ENCODE data around the gene OSER1. TPM values are rescaled to one million over a fixed set of nuclear protein-coding genes. Genes with fewer than 3 reads are reported as not detected.

The OSER1 gene
- total RNA-seq, 1 experiment from 2014 or later, result 50.5 TPM

- Histone ChIP-seq H3K9me3 (ENCODE audit: low read depth, low read length, poor library complexity, severe bottlenecking) (no peaks in the 10 kb centered on the region), H3K27me3 (replicated peaks; ENCODE audit: insufficient read depth, low read depth, low read length, poor library complexity) (no peaks in the 10 kb centered on the region), H3K36me3 (ENCODE audit: insufficient read depth, low read length, poor library complexity, severe bottlenecking) (no peaks in the 10 kb centered on the region), H3K4me1 (ENCODE audit: insufficient read depth, low read length, poor library complexity, severe bottlenecking) (no peaks in the 10 kb centered on the region), H3K4me3 (ENCODE audit: low read depth, low read length, poor library complexity, severe bottlenecking) (no peak overlapping the region), H3K27ac (ENCODE audit: low read depth, low read length, poor library complexity, severe bottlenecking) (no peak overlapping the region)
- intact Hi-C loops (cut with micrococcal nuclease; ENCODE audit: unreplicated experiment), result no loop called here
- ChIA-PET POLR2A (ENCODE audit: low non-redundant PET) (interaction anchor here (0.8 kb wide), 1 partner anchor 13 kb away, joined by 3 read pairs; no protein-coding TSS in a partner anchor), CTCF (interaction anchor here (1.4 kb wide), 1 partner anchor 61 kb away, joined by 3 read pairs; no protein-coding TSS in a partner anchor)
- no TSS peak for BruUV-seq (replicated peaks)
- DNase-seq (ENCODE audit: low spot score), result no peak
- no peak for TF ChIP-seq CTCF (conservative IDR thresholded peaks at IDR 0.05; ENCODE audit: low read depth, low read length)
- no peak for TF ChIP-seq EZH2 (IDR thresholded peaks at IDR 0.05; ENCODE audit: borderline replicate concordance, low read depth, low read length, poor library complexity, severe bottlenecking)
These were observed 33.6 kb downstream of the OSER1 start for GRCh38 chr20:44176833-44177534.

GRCh38 chr20:44174996-44175765 is 35.4 kb downstream of the OSER1 start:
- intact Hi-C loops (cut with micrococcal nuclease; ENCODE audit: unreplicated experiment), result no loop called here
- H3K36me3 ChIP-seq (ENCODE audit: insufficient read depth, low read length, poor library complexity, severe bottlenecking), result no peaks in the 10 kb centered on the region
- H3K9me3 ChIP-seq (ENCODE audit: low read depth, low read length, poor library complexity, severe bottlenecking), result no peaks in the 10 kb centered on the region
- no peaks in the 10 kb centered on the region for H3K27me3 ChIP-seq (replicated peaks; ENCODE audit: insufficient read depth, low read depth, low read length, poor library complexity)
- no TSS peak for BruUV-seq (replicated peaks)
- ChIA-PET POLR2A (ENCODE audit: low non-redundant PET) (no interaction called here), CTCF (no interaction called here)
- no peak overlapping the region for H3K27ac ChIP-seq (ENCODE audit: low read depth, low read length, poor library complexity, severe bottlenecking)
- TF ChIP-seq EZH2 (IDR thresholded peaks at IDR 0.05; ENCODE audit: borderline replicate concordance, low read depth, low read length, poor library complexity, severe bottlenecking), result no peak
- no peak for TF ChIP-seq CTCF (conservative IDR thresholded peaks at IDR 0.05; ENCODE audit: low read depth, low read length)
- no peak overlapping the region for H3K4me3 ChIP-seq (ENCODE audit: low read depth, low read length, poor library complexity, severe bottlenecking)
- no peak for DNase-seq (ENCODE audit: low spot score)
- H3K4me1 ChIP-seq (ENCODE audit: insufficient read depth, low read length, poor library complexity, severe bottlenecking), result peaks cover 14% of the 10 kb centered on the region

GRCh38 chr20:44173846-44174245 is 36.7 kb downstream of the OSER1 start:
- ChIA-PET POLR2A (ENCODE audit: low non-redundant PET) (no interaction called here), CTCF (no interaction called here)
- Histone ChIP-seq H3K4me3 (ENCODE audit: low read depth, low read length, poor library complexity, severe bottlenecking) (no peak overlapping the region), H3K36me3 (ENCODE audit: insufficient read depth, low read length, poor library complexity, severe bottlenecking) (no peaks in the 10 kb centered on the region), H3K9me3 (ENCODE audit: low read depth, low read length, poor library complexity, severe bottlenecking) (no peaks in the 10 kb centered on the region), H3K27me3 (replicated peaks; ENCODE audit: insufficient read depth, low read depth, low read length, poor library complexity) (no peaks in the 10 kb centered on the region), H3K27ac (ENCODE audit: low read depth, low read length, poor library complexity, severe bottlenecking) (no peak overlapping the region), H3K4me1 (ENCODE audit: insufficient read depth, low read length, poor library complexity, severe bottlenecking) (peaks cover 14% of the 10 kb centered on the region)
- DNase-seq (ENCODE audit: low spot score), result no peak
- TF ChIP-seq EZH2 (IDR thresholded peaks at IDR 0.05; ENCODE audit: borderline replicate concordance, low read depth, low read length, poor library complexity, severe bottlenecking) (no peak), CTCF (conservative IDR thresholded peaks at IDR 0.05; ENCODE audit: low read depth, low read length) (no peak)
- intact Hi-C loops (cut with micrococcal nuclease; ENCODE audit: unreplicated experiment), result no loop called here
- BruUV-seq (replicated peaks), result no TSS peak

Data from A673 (cell line).